ENCODE results near the gene MECR.

DNA sequence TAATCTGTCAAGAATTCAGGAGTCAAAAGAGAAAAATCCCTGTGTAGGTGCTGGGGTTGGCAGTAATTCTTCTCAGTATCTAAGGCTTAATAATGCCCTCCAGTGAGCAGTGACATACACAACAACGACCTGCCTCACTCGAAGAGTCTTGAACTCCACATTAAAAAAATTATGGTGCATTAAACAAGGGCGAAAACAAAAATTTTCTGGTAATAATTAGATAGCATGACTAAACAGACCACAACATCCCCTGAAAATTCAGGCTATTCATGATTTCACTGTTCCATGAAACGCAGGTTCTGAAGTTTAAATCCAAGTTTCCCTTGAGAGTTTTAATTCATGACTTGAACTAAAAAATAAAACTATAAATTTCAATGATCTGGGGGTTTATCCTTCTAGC lies 54.2 kb downstream of the MECR start:
- TF ChIP-seq, protein P1, sequence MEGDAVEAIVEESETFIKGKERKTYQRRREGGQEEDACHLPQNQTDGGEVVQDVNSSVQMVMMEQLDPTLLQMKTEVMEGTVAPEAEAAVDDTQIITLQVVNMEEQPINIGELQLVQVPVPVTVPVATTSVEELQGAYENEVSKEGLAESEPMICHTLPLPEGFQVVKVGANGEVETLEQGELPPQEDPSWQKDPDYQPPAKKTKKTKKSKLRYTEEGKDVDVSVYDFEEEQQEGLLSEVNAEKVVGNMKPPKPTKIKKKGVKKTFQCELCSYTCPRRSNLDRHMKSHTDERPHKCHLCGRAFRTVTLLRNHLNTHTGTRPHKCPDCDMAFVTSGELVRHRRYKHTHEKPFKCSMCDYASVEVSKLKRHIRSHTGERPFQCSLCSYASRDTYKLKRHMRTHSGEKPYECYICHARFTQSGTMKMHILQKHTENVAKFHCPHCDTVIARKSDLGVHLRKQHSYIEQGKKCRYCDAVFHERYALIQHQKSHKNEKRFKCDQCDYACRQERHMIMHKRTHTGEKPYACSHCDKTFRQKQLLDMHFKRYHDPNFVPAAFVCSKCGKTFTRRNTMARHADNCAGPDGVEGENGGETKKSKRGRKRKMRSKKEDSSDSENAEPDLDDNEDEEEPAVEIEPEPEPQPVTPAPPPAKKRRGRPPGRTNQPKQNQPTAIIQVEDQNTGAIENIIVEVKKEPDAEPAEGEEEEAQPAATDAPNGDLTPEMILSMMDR (optimal IDR thresholded peaks at IDR 0.05 in 1 of 3, IDR thresholded peaks at IDR 0.05 in 1 of 3, conservative IDR thresholded peaks at IDR 0.05 in 1 of 3; ENCODE audit: extremely low read depth in 1 of 3, insufficient read depth in 2 of 3, low read length in 3 of 3) = no peak
- no peak for TF ChIP-seq EZH2 (IDR thresholded peaks at IDR 0.05; ENCODE audit: low read length)

Measured in keratinocyte (primary cell).